IMR-90 (cell line): Measurements from ENCODE around the gene ADAMTS3. TPM values are rescaled to one million over a fixed set of nuclear protein-coding genes. Genes with fewer than 3 reads are reported as not detected.

ENCODE experiments used
- ATAC-seq: fragments of 200-7000 bp; cut with Tn5 transposase; 2 replicates; pipeline ENCODE4 v1.9.1; 2020; ENCODE audit warnings: low read depth, mild to moderate bottlenecking, moderate library complexity
- BruUV-seq: library from RNA; stranded (reverse); fragments of 400-500 nt; replicated peaks from 2 replicates; lab custom pipeline; 2021; lab: Mats Ljungman, UMichigan
- CTCF ChIA-PET: fragments of 300-600 bp; formaldehyde crosslinking; extraction: SDS; loops from one replicate; lab custom pipeline; 2021; ENCODE audit warnings: antibody characterized with exemption; lab: Yijun Ruan, JAX
- POLR2A ChIA-PET: fragments of 300-600 bp; sonication (Branson Sonifier 250); formaldehyde crosslinking; loops from one replicate; lab custom pipeline; 2022; ENCODE audit warnings: antibody characterized with exemption; ENCODE audit not compliant: unreplicated experiment; lab: Charles Lee
- DNase-seq: peaks from one replicate; pipeline ENCODE4 v3.0.0; 2013
- H2AFZ ChIP-seq: replicated peaks from 2 replicates; pipeline ENCODE3; 2013; ENCODE audit warnings: low read length, mild to moderate bottlenecking; ENCODE audit not compliant: poor library complexity
- H2AK5ac ChIP-seq: 2 replicates; pipeline ENCODE4 v1.6.1; 2013; ENCODE audit warnings: low read depth, low read length, inconsistent platforms
- H2AK9ac ChIP-seq: replicated peaks from 2 replicates; pipeline ENCODE3; 2013; ENCODE audit warnings: mild to moderate bottlenecking, low read depth, low read length, moderate library complexity; ENCODE audit not compliant: poor library complexity
- H2BK120ac ChIP-seq: 2 replicates; pipeline ENCODE4 v1.6.1; 2013; ENCODE audit warnings: low read depth, low read length, inconsistent platforms
- H2BK15ac ChIP-seq: 3 replicates; pipeline ENCODE4 v1.6.1; 2013; ENCODE audit warnings: low read depth, low read length, inconsistent platforms
- H2BK20ac ChIP-seq: 2 replicates; pipeline ENCODE4 v1.6.1; 2013; ENCODE audit warnings: low read depth, mild to moderate bottlenecking, inconsistent platforms, low read length, moderate library complexity
- H2BK5ac ChIP-seq: 2 replicates; pipeline ENCODE4 v1.6.1; 2013; ENCODE audit warnings: mild to moderate bottlenecking, low read depth, low read length, inconsistent platforms; ENCODE audit not compliant: poor library complexity, severe bottlenecking
- H3K14ac ChIP-seq: replicated peaks from 2 replicates; pipeline ENCODE4 v1.6.1; 2013; ENCODE audit warnings: low read depth, low read length, inconsistent platforms
- H3K18ac ChIP-seq: 2 replicates; pipeline ENCODE4 v1.6.1; 2013; ENCODE audit warnings: low read depth, low read length, control low read depth
- H3K23ac ChIP-seq: 2 replicates; pipeline ENCODE4 v1.6.1; 2013; ENCODE audit warnings: low read depth, low read length, inconsistent platforms
- H3K27ac ChIP-seq: 2 replicates; pipeline ENCODE4 v1.5.1; 2013; ENCODE audit warnings: mild to moderate bottlenecking, control low read depth, low read length; ENCODE audit not compliant: insufficient read depth
- H3K27me3 ChIP-seq: 2 replicates; pipeline ENCODE4 v1.6.1; 2013; ENCODE audit warnings: low read length; ENCODE audit not compliant: control insufficient read depth, insufficient read depth
- H3K36me3 ChIP-seq: 2 replicates; pipeline ENCODE4 v1.6.1; 2013; ENCODE audit warnings: low read length, mixed read lengths; ENCODE audit not compliant: control insufficient read depth, insufficient read depth
- H3K4ac ChIP-seq: 2 replicates; pipeline ENCODE4 v1.6.1; 2013; ENCODE audit warnings: low read depth, low read length, inconsistent platforms
- H3K4me1 ChIP-seq: 2 replicates; pipeline ENCODE4 v1.6.1; 2013; ENCODE audit warnings: low read length, mixed read lengths; ENCODE audit not compliant: control insufficient read depth, insufficient read depth
- H3K4me2 ChIP-seq: 2 replicates; pipeline ENCODE4 v1.6.1; 2013; ENCODE audit warnings: low read depth, mild to moderate bottlenecking, control low read depth, low read length, moderate library complexity
- H3K4me3 ChIP-seq: 2 replicates; pipeline ENCODE4 v1.5.1; 2013; ENCODE audit warnings: low read depth, mild to moderate bottlenecking, control low read depth, low read length, moderate library complexity; ENCODE audit not compliant: insufficient read depth
- H3K56ac ChIP-seq: 2 replicates; pipeline ENCODE4 v1.6.1; 2013; ENCODE audit warnings: low read length, inconsistent platforms; ENCODE audit not compliant: insufficient read depth; ENCODE audit errors: extremely low read depth
- H3K79me1 ChIP-seq, 2 experiments: 2 replicates each; pipeline ENCODE4 v1.6.1; 2013; ENCODE audit warnings: low read length in 2 of 2, inconsistent platforms in 1 of 2, low read depth in 1 of 2
- H3K9ac ChIP-seq: 2 replicates; pipeline ENCODE4 v1.6.1; 2013; ENCODE audit warnings: low read depth, low read length, control low read depth
- H3K9me1 ChIP-seq: 2 replicates; pipeline ENCODE4 v1.6.1; 2013; ENCODE audit warnings: low read length, inconsistent platforms; ENCODE audit not compliant: insufficient read depth
- H3K9me3 ChIP-seq: 2 replicates; pipeline ENCODE4 v1.6.1; 2013; ENCODE audit warnings: low read length; ENCODE audit not compliant: control insufficient read depth, insufficient read depth
- H4K20me1 ChIP-seq: 2 replicates; pipeline ENCODE4 v1.6.1; 2013; ENCODE audit warnings: low read length, inconsistent platforms; ENCODE audit not compliant: insufficient read depth
- H4K5ac ChIP-seq: 2 replicates; pipeline ENCODE4 v1.6.1; 2013; ENCODE audit warnings: mild to moderate bottlenecking, low read depth, low read length, control low read depth
- H4K8ac ChIP-seq, 2 experiments: 2 replicates each; pipeline ENCODE4 v1.6.1; 2013; ENCODE audit warnings: low read depth in 2 of 2, low read length in 2 of 2, control low read depth in 1 of 2, inconsistent platforms in 1 of 2
- H4K91ac ChIP-seq: 2 replicates; pipeline ENCODE4 v1.6.1; 2013; ENCODE audit warnings: low read depth, low read length, inconsistent platforms; ENCODE audit not compliant: insufficient read depth
- CEBPB ChIP-seq: IDR thresholded peaks from 2 replicates; pipeline ENCODE4 v1.6.1; 2012; ENCODE audit warnings: low read depth, low read length, improper control_type of control experiment
- FOS ChIP-seq: fragments of 150-350 bp; IDR thresholded peaks from 2 replicates; pipeline ENCODE4 v1.6.1; 2016; ENCODE audit warnings: low read depth, low read length
- POLR2A ChIP-seq: IDR thresholded peaks from 2 replicates; pipeline ENCODE4 v1.6.1; 2012; ENCODE audit warnings: mild to moderate bottlenecking, low read depth, low read length
- RAD21 ChIP-seq: IDR thresholded peaks from 2 replicates; pipeline ENCODE4 v1.6.1; 2012; ENCODE audit warnings: low read length, improper control_type of control experiment
- RFX5 ChIP-seq: IDR thresholded peaks from 2 replicates; pipeline ENCODE4 v1.8.0; 2012; ENCODE audit warnings: low read depth, mild to moderate bottlenecking, low read length, moderate library complexity
- SMC3 ChIP-seq: fragments of 150-350 bp; IDR thresholded peaks from 2 replicates; pipeline ENCODE4 v1.6.1; 2016; ENCODE audit warnings: low read depth, mild to moderate bottlenecking, antibody characterized with exemption, low read length, moderate library complexity
- WGBS, 2 experiments: methylation state at CpG; one replicate each; pipeline versions ENCODE4 v1.1.5 to v1.1.7; 2013; ENCODE audit warnings: missing lambda C conversion rate in 2 of 2; ENCODE audit not compliant: insufficient read length in 1 of 2; ENCODE audit errors: extremely low coverage in 2 of 2; 5-methylcytosine and 5-hydroxymethylcytosine counted together
- dilution Hi-C: fragments of 300-500 bp; cut with HindIII; formaldehyde crosslinking; loops from one replicate; pipeline ENCODE4 v1.14.3; 2018; ENCODE audit warnings: low sequenced_read_pairs; ENCODE audit not compliant: unreplicated experiment
- in situ Hi-C: fragments of 300-500 bp; cut with MboI; formaldehyde crosslinking; loops from 3 replicates; pipeline ENCODE4 v1.14.3; 2019; ENCODE audit warnings: low sequenced_read_pairs, inconsistent platforms, mixed read lengths
- intact Hi-C: fragments of 100-400 bp; cut with micrococcal nuclease; formaldehyde crosslinking; loops from 2 replicates; pipeline ENCODE4 v1.10.0; 2022
- polyA plus RNA-seq, 3 experiments: library from polyadenylated mRNA; depleted of rRNA; stranded (reverse); fragments of >200 nt; gene quantifications; 2 replicates each; pipeline ENCODE4 v1.2.3, GENCODE V29; 2012; ENCODE audit warnings: low replicate concordance in 1 of 3
- total RNA-seq: library from RNA; depleted of rRNA; stranded (reverse); fragments of >200 nt; gene quantifications from 2 replicates; pipeline ENCODE4 v1.2.3, GENCODE V29; 2012

The ADAMTS3 gene
- total and polyA plus RNA-seq, 2 of the 4 experiments (the other 2 are of a cell fraction): 0.68 to 2.9 TPM

- Histone ChIP-seq H3K4me3 (no peak overlapping the region), H2AFZ (no peak overlapping the region), H4K20me1 (no peaks in the 10 kb centered on the region), H3K79me1 (no peaks in the 10 kb centered on the region), H2AK9ac (no peak overlapping the region), H4K91ac (no peak overlapping the region), H3K18ac (no peak overlapping the region), H4K5ac (no peak overlapping the region), H3K23ac (no peak overlapping the region), H3K9me1 (no peaks in the 10 kb centered on the region), H3K27me3 (no peaks in the 10 kb centered on the region), H3K36me3 (no peaks in the 10 kb centered on the region), H2BK5ac (no peak overlapping the region), H3K9me3 (no peaks in the 10 kb centered on the region), H3K4me2 (no peak overlapping the region), H3K4ac (no peak overlapping the region), H3K4me1 (no peaks in the 10 kb centered on the region), H2AK5ac (no peak overlapping the region), H2BK15ac (no peak overlapping the region), H3K56ac (no peak overlapping the region), H3K27ac (no peak overlapping the region), H2BK120ac (no peak overlapping the region), H4K8ac (no peak overlapping the region), H3K9ac (no peak overlapping the region), H2BK20ac (no peak overlapping the region), H3K14ac (no peak overlapping the region)
- ATAC-seq (no peak), DNase-seq (no peak)
- TF ChIP-seq RFX5: no peak
- no peak for TF ChIP-seq SMC3
- no peak for TF ChIP-seq FOS
- TF ChIP-seq CEBPB: no peak
- no peak for TF ChIP-seq POLR2A
- no peak for TF ChIP-seq RAD21
- 100% methylated on average over 1 of the region's 1 CpG; no CpG with 5 or more reads in 1 of the 2 experiments for WGBS, 2 experiments
- in situ Hi-C loops (no loop called here), intact Hi-C loops (no loop called here), dilution Hi-C loops (no loop called here)
- ChIA-PET POLR2A (no interaction called here), CTCF (no interaction called here)
- no TSS peak for BruUV-seq
Observed at GRCh38 chr4:72536443-72536842, 32.6 kb downstream of the ADAMTS3 start.
